RPMI8226 (cell line): ENCODE measurements around the gene PC.

Source experiments
- DNase-seq: peaks from one replicate; pipeline ENCODE4 v3.0.0-alpha.2; 2015

Gene PC

GRCh38 chr11:66910016-66910415 lies 48.2 kb downstream of the PC start:
- DNase-seq, result no peak

GRCh38 chr11:66909181-66909580 lies 49.0 kb downstream of the PC start:
- DNase-seq, result no peak

GRCh38 chr11:66907751-66908630 lies 50.2 kb downstream of the PC start:
- DNase-seq, result no peak

GRCh38 chr11:66906061-66906733 lies 52.0 kb downstream of the PC start:
- no peak for DNase-seq

DNA sequence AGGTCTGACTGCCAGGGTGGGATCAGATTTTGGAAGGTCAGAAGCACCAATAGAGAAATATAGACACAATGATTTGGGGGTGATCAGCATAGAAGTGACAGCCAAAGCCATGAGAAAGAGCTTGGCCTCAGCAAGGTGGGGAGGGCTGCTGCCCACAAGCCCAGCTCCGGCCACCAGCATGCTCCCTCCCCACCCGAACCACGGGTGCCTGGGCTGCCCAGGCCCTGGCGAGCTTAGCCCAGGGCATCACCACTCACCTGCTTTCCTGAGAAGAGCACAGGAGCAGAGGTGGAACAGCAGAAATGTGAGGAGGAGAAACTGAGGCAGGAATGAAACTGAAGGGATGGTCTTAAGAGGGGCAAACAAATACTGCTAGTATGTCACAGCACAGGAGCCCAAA lies 52.6 kb downstream of the PC start:
- DNase-seq, result no peak

DNA sequence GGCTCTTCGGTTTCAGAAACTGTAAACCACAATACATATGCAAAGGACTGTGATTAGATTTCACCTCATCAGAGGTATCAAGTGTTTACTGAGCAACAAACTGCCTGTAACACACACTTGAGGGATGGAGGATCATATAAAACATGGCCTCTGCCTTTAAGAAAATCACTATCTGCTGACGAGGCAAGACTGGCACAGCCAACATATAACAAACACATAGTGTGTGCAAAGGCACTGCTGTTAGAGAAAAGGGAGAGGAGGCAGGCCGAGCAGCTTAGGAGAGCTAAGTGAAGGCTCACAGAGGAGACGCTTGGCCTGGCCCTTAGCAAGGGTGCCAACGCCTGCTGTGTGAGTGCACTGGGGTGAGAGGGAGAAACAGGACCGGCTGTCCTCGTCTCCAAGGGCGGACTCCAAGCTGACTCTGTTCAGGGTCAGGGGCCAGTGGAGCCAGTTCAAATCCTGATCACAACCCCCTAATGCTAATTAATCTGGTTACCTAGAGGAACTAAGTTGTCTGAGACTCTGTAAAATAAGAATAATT lies 53.1 kb downstream of the PC start:
- DNase-seq, result no peak

DNA sequence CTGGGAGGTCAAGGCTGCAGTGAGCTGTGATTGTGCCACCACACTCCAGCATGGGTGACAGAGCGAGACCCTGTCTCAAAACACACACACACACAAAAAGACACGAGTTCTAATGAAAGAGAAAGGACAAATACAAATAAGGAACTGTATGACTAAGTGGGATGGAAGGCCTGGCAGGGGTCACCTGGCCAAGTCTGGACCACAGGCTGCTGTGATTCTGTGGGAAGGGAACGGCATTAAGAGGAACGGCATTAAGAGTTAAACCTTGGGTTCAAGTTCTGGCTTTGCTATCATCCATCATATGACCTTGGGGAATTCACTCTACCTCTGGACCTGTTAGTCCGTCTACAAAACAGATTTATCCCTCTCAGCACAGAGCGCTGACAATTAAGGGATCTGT lies 53.6 kb downstream of the PC start:
- no peak for DNase-seq

GRCh38 chr11:66904055-66904454 lies 54.1 kb downstream of the PC start:
- no peak for DNase-seq

- DNase-seq, result peak; percentile 61
These were observed 55.6 kb downstream of the PC start for GRCh38 chr11:66902486-66903177.

DNA sequence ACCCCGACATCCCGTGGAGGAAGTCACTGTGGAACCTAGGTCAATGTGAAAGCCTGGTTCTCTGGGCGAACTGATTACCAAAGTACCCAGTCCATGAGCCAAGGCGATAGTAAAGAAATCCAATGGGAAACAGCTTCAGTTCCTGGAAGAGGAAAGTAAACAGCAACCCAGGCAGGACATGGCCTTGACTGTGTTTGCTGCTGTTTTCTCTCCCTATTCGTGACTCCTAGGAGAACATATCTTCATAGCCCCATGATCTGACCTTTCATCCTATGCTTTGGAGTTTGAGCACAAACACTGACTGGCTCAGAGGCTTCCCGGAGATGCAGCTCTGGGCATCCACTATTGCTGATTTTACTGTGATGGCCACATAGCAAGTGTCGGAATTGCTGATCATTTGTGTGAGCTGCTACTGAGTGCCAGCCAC lies 56.2 kb downstream of the PC start:
- DNase-seq, result no peak

DNA sequence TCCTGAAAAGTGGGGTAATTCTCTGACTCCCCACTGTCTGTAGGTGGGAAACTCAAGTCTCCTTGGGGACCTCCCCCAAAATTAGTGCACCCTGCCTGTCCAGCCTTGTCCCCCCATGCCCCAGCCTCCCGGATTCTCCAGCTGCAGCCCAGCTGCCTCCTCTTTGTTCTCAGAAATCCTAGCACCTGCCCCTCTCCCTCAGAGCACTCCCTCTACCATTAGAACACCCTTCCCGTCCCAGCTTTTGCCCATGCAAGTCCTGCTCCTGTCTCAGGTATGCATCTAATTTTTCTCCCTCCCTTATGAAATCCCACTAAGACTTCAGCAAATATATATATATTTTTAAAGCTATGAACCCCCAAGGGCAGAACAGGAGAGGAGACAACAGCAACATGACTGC lies 64.0 kb downstream of the PC start:
- DNase-seq, result no peak

DNA sequence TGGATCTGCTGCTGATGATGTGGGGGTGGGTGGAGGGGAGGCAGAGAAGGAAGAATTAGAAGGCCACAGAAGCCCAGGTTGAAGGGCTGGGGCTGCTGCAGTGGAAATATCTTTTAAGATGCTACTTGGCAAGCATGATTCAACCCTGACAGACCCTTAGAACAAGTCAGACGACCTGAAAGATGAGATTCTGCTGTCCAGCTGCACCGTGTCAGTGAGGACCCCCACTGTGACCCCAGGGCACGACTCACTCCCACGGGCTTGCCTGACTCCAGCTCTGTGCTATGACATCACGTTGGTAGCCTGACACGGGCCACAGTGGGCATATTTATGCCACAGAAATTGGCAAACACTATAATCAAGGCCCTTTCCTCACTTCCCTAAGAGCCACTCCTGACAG lies 65.3 kb downstream of the PC start:
- no peak for DNase-seq

GRCh38 chr11:66891851-66892660 lies 66.1 kb downstream of the PC start:
- DNase-seq, result peak; percentile 80

DNA sequence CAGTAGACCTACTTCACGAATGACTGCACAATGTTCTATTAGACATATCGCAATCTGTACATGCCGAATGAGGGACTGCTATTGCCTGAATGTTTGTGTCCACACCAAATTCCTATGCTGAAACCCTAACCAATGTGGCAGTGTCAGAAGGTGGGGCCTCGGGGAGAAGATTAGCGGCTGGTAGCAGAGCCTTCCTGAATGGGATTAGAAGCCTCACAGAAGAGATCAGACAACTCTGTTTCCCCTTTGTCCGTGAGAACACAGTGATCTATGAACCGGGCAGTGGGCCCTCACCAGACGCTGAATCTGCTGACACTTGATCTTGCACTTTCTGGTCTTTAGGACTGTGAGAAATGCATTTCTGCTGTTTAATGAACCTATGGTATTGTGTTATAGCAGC lies 68.2 kb downstream of the PC start:
- peak; percentile 59 for DNase-seq

- DNase-seq, result no peak
These were observed 69.9 kb downstream of the PC start for GRCh38 chr11:66888282-66888681.

- no peak for DNase-seq
These were observed 70.7 kb downstream of the PC start for GRCh38 chr11:66887526-66887925.

DNA sequence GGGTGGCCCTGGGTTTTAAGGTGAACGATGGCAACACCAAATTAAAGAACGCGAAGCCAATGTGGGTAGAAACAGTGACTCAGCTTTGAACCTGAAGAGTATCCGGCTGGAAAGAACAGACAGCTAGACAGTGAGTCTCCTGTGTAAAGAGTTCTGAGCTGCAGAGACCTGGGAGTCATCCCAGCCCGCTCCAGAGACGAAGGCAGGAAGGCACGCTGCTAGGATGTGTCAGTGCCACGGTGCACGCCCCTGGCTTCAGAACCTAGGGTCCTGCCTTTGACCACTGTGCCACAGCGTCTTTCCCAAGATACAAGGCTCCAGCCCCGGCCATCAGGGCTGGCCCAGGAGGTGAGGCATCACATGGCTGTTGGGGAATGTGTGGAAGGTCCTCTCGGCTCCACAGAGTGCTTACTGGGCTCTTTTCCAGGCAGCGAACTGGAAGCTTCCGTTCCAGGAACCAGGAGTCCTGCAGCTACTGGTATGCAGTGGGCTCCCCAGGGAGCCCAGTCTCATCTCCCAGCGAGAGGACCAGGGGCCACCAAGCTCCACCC lies 71.4 kb downstream of the PC start:
- no peak for DNase-seq

DNA sequence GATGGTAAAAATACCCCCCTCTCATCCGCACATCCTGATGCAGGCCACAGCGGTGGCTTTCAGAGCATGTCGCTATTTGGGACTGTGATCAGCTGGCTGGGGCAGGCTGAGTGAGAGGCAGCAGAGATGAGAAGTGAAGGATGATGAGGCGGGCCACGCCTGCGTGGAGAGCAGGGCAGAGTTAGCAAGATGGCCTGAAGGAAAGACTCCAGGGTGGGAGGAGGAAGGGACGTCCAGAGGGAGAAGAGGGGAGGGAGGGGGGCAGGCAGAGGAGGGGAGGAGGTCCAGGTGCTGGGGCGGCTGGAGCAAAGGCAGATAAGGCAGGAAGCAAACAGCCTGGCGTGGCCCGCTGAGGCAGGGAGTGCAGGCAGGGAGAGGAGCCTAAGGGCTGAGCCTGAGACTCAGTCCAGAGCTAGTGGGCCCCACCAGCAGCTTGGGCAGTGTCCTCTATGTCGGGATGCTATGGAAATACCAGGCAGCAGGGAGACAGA lies 72.2 kb downstream of the PC start:
- DNase-seq, result no peak

GRCh38 chr11:66885469-66885868 lies 72.7 kb downstream of the PC start:
- DNase-seq, result no peak

DNA sequence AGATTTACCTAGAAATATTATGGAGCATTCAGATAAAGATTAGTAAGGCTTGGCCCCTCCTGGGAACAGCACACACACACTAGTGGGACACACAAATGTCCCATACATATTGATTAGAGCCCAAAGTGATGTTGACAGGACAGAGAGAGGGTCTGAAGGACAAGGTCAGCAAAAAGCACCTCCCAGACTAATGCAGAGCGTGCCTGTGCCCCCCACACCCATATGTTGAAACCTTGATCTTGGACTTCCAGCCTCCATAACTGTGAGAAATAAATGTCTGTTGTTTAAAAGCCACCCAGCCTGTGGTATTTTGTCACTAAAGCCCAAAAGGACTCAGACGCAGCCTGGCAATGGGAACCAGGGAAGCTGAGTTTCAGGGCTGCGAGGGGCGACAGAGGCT lies 73.7 kb downstream of the PC start:
- no peak for DNase-seq

- DNase-seq, result peak; percentile 72
These were observed 74.9 kb downstream of the PC start for GRCh38 chr11:66883016-66883965.
